HK-2 (cell line): ENCODE measurements around the gene CDC42SE2.

Experiments
- DNase-seq: peaks from one replicate; pipeline ENCODE4 v3.0.0-alpha.2; 2018; ENCODE audit not compliant: unreplicated experiment

CDC42SE2 gene

GRCh38 chr5:131433109-131433508, 169.3 kb downstream of the CDC42SE2 start:
- DNase-seq: no peak

- DNase-seq: no peak
These were observed 172.2 kb downstream of the CDC42SE2 start for GRCh38 chr5:131436081-131436480.

GRCh38 chr5:131441184-131441583, 177.3 kb downstream of the CDC42SE2 start:
- DNase-seq: no peak
